Measurements from ENCODE around the gene TEDC2. TPM values are rescaled to one million over a fixed set of nuclear protein-coding genes. Genes with fewer than 3 reads are reported as not detected.

The TEDC2 gene
- total and polyA plus RNA-seq, 10 of the 15 experiments (the other 5 are each of a cell fraction or from before 2014, with no cell fraction given): 0.23 to 47.9 (median 19.1) TPM

DNA sequence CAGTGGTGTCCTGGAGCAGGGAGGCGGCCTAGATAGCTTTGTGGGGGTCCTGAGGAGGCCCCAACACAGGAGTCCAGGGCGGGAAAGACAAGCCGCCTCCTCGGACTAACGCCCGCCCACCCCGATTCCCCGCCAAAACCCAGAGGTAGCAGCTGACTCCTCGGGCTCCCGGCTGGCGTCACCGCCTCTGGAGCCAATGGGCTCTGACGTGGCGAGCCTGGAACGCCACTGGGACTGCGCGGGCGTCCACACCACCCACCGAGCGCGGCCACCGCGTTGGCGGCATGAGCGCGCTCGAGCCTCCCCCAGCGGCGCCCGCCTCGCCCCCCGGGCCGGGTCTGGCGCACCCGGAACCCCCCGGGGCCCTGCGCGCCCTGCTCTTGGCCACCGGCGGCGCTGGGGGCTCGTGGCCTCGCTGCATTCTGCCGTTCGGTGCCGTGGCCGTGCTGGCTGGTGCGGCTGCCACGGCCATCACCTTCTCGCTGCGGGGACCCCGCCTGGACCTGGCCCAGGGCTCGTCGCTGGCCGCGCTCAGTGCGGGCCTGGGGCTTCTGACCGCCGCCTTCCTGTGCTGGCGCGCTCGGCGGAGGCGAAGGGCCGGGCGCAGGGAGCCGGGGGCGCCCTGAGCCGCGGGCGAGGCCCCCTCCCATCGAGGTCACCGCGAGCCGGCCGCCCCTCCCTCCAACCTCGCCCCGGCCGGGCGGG is 7.8 kb downstream of the TEDC2 start (continued):
- TF ChIP-seq ZBTB4 (CRISPR knock-in tag; IDR thresholded peaks at IDR 0.05): no peak
- no peak for TF ChIP-seq MYB (IDR thresholded peaks at IDR 0.05; ENCODE audit: borderline replicate concordance, low read depth, low read length)
- no peak for TF ChIP-seq BMI1 (IDR thresholded peaks at IDR 0.05; ENCODE audit: borderline replicate concordance)
- no peak for TF ChIP-seq IRF4 (IDR thresholded peaks at IDR 0.05; ENCODE audit: low read depth, low read length)
- TF ChIP-seq USF2 (IDR thresholded peaks at IDR 0.05; ENCODE audit: borderline replicate concordance, low read depth, low read length): no peak
- peak in 1 of 2 experiments; percentile 67; a peak in 2 of 4 replicates for TF ChIP-seq BHLHE40 (IDR thresholded peaks at IDR 0.05; ENCODE audit: borderline replicate concordance in 1 of 2, low read depth in 2 of 2, low read length in 1 of 2)
- peak; percentile 42 for TF ChIP-seq NKRF (conservative IDR thresholded peaks at IDR 0.05)
- TF ChIP-seq, protein P1, sequence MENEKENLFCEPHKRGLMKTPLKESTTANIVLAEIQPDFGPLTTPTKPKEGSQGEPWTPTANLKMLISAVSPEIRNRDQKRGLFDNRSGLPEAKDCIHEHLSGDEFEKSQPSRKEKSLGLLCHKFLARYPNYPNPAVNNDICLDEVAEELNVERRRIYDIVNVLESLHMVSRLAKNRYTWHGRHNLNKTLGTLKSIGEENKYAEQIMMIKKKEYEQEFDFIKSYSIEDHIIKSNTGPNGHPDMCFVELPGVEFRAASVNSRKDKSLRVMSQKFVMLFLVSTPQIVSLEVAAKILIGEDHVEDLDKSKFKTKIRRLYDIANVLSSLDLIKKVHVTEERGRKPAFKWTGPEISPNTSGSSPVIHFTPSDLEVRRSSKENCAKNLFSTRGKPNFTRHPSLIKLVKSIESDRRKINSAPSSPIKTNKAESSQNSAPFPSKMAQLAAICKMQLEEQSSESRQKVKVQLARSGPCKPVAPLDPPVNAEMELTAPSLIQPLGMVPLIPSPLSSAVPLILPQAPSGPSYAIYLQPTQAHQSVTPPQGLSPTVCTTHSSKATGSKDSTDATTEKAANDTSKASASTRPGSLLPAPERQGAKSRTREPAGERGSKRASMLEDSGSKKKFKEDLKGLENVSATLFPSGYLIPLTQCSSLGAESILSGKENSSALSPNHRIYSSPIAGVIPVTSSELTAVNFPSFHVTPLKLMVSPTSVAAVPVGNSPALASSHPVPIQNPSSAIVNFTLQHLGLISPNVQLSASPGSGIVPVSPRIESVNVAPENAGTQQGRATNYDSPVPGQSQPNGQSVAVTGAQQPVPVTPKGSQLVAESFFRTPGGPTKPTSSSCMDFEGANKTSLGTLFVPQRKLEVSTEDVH (IDR thresholded peaks at IDR 0.05; ENCODE audit: low read depth, partially characterized antibody): peak; percentile 72
- TF ChIP-seq SMAD1 (IDR thresholded peaks at IDR 0.05; ENCODE audit: low read depth, partially characterized antibody): no peak
- peak; percentile 56 for TF ChIP-seq IKZF1 (conservative IDR thresholded peaks at IDR 0.05)
- peak; percentile 36 for TF ChIP-seq HDAC6 (IDR thresholded peaks at IDR 0.05; ENCODE audit: unreplicated experiment)
- TF ChIP-seq SMARCA5 (IDR thresholded peaks at IDR 0.05): peak; percentile 81
- no peak for TF ChIP-seq BCL11A (IDR thresholded peaks at IDR 0.05; ENCODE audit: low read depth, low read length)
- no peak for TF ChIP-seq ZNF384 (IDR thresholded peaks at IDR 0.05; ENCODE audit: borderline replicate concordance, low read depth, low read length)

Data from GM12878 (cell line).